ENCODE measurements around the gene CNTNAP1. TPM values are rescaled to one million over a fixed set of nuclear protein-coding genes. Genes with fewer than 3 reads are reported as not detected.
"Not testable (repeated sequence)": the region's sequence is repeated elsewhere in the genome, so short reads cannot be mapped to it uniquely, and the experiment has no call there.

Gene CNTNAP1
- total RNA-seq (2014; rRNA removed; shearing (Covaris generic)) = 11.4 and 13.3 TPM in 2 replicates

GRCh38 chr17:42681976-42682721 lies at the start of gene CNTNAP1:
CNTNAP1 (plus strand) TSS chr17:42682531; CDS start chr17:42682830, 299 bp downstream.
- in situ Hi-C loops (cut with HindIII; ENCODE audit: low sequenced_read_pairs) = loop anchor here (10.0 kb wide), 1 partner anchor 147 kb away; the partner anchor contains the start of gene NAGLU
- DNase-seq (ENCODE audit: low spot score) = peak; percentile 84

- DNase-seq (ENCODE audit: low spot score) = no peak
- in situ Hi-C loops (cut with HindIII; ENCODE audit: low sequenced_read_pairs) = no loop called here
These were observed 49.3 kb upstream of the CNTNAP1 start for GRCh38 chr17:42632949-42633444.

GRCh38 chr17:42639525-42640113 lies 42.7 kb upstream of the CNTNAP1 start:
- no peak for DNase-seq (ENCODE audit: low spot score)
- in situ Hi-C loops (cut with HindIII; ENCODE audit: low sequenced_read_pairs) = no loop called here

GRCh38 chr17:42640121-42640520 lies 42.2 kb upstream of the CNTNAP1 start:
- DNase-seq (ENCODE audit: low spot score) = no peak
- in situ Hi-C loops (cut with HindIII; ENCODE audit: low sequenced_read_pairs) = no loop called here

- in situ Hi-C loops (cut with HindIII; ENCODE audit: low sequenced_read_pairs) = no loop called here
These were observed 40.0 kb upstream of the CNTNAP1 start for GRCh38 chr17:42642336-42642735.

GRCh38 chr17:42647778-42648177 lies 34.6 kb upstream of the CNTNAP1 start:
- in situ Hi-C loops (cut with HindIII; ENCODE audit: low sequenced_read_pairs) = no loop called here
- DNase-seq (ENCODE audit: low spot score) = no peak

More at GRCh38 chr17:42642336-42642735, 40.0 kb upstream of the CNTNAP1 start:
- no peak for DNase-seq (ENCODE audit: low spot score)

GRCh38 chr17:42651392-42651791 lies 30.9 kb upstream of the CNTNAP1 start:
- in situ Hi-C loops (cut with HindIII; ENCODE audit: low sequenced_read_pairs) = no loop called here
- no peak for DNase-seq (ENCODE audit: low spot score)

GRCh38 chr17:42653179-42654124 lies 28.9 kb upstream of the CNTNAP1 start:
- DNase-seq (ENCODE audit: low spot score) = peak; percentile 62
- in situ Hi-C loops (cut with HindIII; ENCODE audit: low sequenced_read_pairs) = no loop called here

GRCh38 chr17:42655528-42655927 lies 26.8 kb upstream of the CNTNAP1 start:
- in situ Hi-C loops (cut with HindIII; ENCODE audit: low sequenced_read_pairs) = no loop called here
- DNase-seq (ENCODE audit: low spot score) = no peak

- no peak for DNase-seq (ENCODE audit: low spot score)
- in situ Hi-C loops (cut with HindIII; ENCODE audit: low sequenced_read_pairs) = no loop called here
These were observed 24.3 kb upstream of the CNTNAP1 start for GRCh38 chr17:42657824-42658588.

GRCh38 chr17:42659079-42659931 lies 23.0 kb upstream of the CNTNAP1 start, which contains the start of gene TUBG2:
TUBG2 (plus strand) TSS chr17:42659284; CDS start chr17:42659504, 220 bp downstream.
- in situ Hi-C loops (cut with HindIII; ENCODE audit: low sequenced_read_pairs) = no loop called here
- peak; percentile 90 for DNase-seq (ENCODE audit: low spot score)

GRCh38 chr17:42659932-42660274 lies 22.4 kb upstream of the CNTNAP1 start:
- DNase-seq (ENCODE audit: low spot score); in situ Hi-C loops (cut with HindIII; ENCODE audit: low sequenced_read_pairs): not testable (repeated sequence)

GRCh38 chr17:42660692-42661345 lies 21.5 kb upstream of the CNTNAP1 start:
- in situ Hi-C loops (cut with HindIII; ENCODE audit: low sequenced_read_pairs) = no loop called here
- no peak for DNase-seq (ENCODE audit: low spot score)

GRCh38 chr17:42665581-42666001 lies 16.7 kb upstream of the CNTNAP1 start:
- in situ Hi-C loops (cut with HindIII; ENCODE audit: low sequenced_read_pairs) = loop anchor here (5.0 kb wide), 1 partner anchor 58 kb away; the partner anchor contains the start of genes RETREG3 and TUBG1
- DNase-seq (ENCODE audit: low spot score) = no peak

GRCh38 chr17:42666126-42666525 lies 16.2 kb upstream of the CNTNAP1 start:
- not testable (repeated sequence) for DNase-seq (ENCODE audit: low spot score)
- in situ Hi-C loops (cut with HindIII; ENCODE audit: low sequenced_read_pairs) = loop anchor here (5.0 kb wide), 1 partner anchor 59 kb away; the partner anchor contains the start of genes RETREG3 and TUBG1

GRCh38 chr17:42667088-42667951 lies 15.0 kb upstream of the CNTNAP1 start:
- peak; percentile 32 for DNase-seq (ENCODE audit: low spot score)
- in situ Hi-C loops (cut with HindIII; ENCODE audit: low sequenced_read_pairs) = loop anchor here (5.0 kb wide), 1 partner anchor 60 kb away; the partner anchor contains the start of genes RETREG3 and TUBG1
